HG03097 (cell line): Measurements from ENCODE around the gene PRAF2.

Source experiments
- ATAC-seq: cut with Tn5 transposase; IDR thresholded peaks from one replicate; pipeline ENCODE4 v1.9.1; 2021; ENCODE audit not compliant: unreplicated experiment, low FRiP score

The PRAF2 gene

DNA sequence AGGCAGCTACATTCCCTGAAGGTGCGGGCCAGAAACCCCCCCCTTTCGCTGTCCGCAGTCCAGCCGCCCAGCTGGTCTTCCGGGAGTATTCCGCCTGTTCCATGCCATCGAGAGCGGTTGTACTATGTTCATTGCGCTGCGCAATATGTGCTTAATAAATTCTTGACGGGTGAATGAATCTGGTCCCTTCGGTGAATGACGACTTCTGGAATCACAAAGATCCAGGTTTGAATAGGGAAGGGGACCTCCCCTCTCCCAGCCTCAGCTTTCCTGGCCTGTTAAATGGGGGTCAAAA lies 29.9 kb downstream of the PRAF2 start:
- ATAC-seq, result no peak

GRCh38 chrX:49043220-49043986 lies 30.4 kb downstream of the PRAF2 start, which contains the start of gene TFE3:
TFE3 (minus strand) TSS chrX:49043357; CDS start chrX:49043226, 131 bp downstream.
- ATAC-seq, result peak; percentile 81

GRCh38 chrX:49042581-49043219 lies 31.1 kb downstream of the PRAF2 start:
- ATAC-seq, result peak; percentile 5

GRCh38 chrX:49041744-49042580 lies 31.8 kb downstream of the PRAF2 start:
- no peak for ATAC-seq

DNA sequence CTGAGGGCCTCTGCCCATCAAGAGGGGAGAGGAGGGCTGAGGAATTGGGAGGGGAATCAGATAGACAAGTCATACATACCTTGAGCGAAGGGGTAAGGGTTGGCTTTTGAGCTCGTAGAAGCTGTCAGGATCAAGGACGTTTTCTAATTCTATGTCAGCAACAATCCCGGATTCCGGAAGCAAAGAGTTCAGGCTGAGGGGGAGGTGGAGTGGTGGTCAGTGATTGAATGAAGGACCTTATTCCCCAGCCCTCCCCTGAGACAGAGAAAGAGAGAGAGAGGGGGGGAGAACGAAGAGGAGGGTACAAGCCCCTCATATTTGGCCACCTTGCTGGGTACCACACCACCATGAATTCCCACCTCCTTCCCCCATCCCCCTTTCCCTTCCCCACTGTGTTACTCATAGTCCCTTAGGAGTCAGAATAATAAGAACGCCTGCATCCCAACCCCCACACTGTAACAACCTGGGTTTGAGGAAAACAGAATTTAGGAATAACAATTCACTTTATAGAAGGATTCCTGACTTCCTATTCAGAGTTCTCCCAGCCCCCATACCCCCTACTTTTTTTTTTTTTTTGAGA lies 33.3 kb downstream of the PRAF2 start:
- ATAC-seq, result no peak

GRCh38 chrX:49039598-49040375 lies 34.0 kb downstream of the PRAF2 start:
- no peak for ATAC-seq

GRCh38 chrX:49037883-49038475 lies 35.8 kb downstream of the PRAF2 start:
- no peak for ATAC-seq

- ATAC-seq, result no peak
Observed at GRCh38 chrX:49030283-49030682, 43.5 kb downstream of the PRAF2 start.

DNA sequence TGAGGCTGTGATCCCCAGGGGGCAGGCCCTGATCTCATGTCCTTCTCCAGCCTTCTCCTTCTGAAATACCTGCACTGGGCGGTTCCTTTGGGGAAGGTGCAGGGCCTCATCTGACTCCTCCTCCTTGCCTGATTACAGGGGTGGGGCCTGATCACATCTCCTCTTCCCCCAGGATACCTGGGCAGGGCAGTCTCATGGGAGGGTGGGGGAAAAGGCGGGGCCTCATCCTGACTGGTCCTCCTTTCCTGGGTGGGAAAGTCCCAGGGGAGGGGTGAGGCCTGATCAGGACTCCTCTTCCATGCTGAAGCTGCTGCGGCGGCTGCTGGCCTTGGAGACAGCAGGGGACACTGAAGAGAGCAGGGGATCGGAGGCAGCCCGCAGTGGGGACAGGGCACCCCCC lies 43.9 kb downstream of the PRAF2 start:
- ATAC-seq, result no peak
